K562 (cell line): ENCODE data around the gene NUP188. TPM values are rescaled to one million over a fixed set of nuclear protein-coding genes. Genes with fewer than 3 reads are reported as not detected.
A peak's percentile ranks its signal among the peaks of the same experiment; 100 is the strongest.

Experiments used
- BDP1 ChIP-seq: IDR thresholded peaks from 3 replicates; pipeline ENCODE4 v1.6.1; 2011; ENCODE audit not compliant: insufficient read length, insufficient read depth
- CGGBP1 ChIP-seq: fragments of 250-450 bp; sonication (Bioruptor Pico); IDR thresholded peaks from 2 replicates; pipeline ENCODE4 v1.9.0; 2021; ENCODE audit warnings: mild to moderate bottlenecking
- E2F3 ChIP-seq: fragments of 250-450 bp; sonication (Bioruptor Pico); IDR thresholded peaks from 2 replicates; pipeline ENCODE4 v1.4.0; 2020; ENCODE audit warnings: mild to moderate bottlenecking
- EHMT2 ChIP-seq: fragments of 450-650 bp; IDR thresholded peaks from 2 replicates; pipeline ENCODE4 v1.6.1; 2018; ENCODE audit warnings: antibody characterized with exemption
- HLTF ChIP-seq: fragments of 450-650 bp; IDR thresholded peaks from 2 replicates; pipeline ENCODE4 v1.6.1; 2016
- KLF10 ChIP-seq: fragments of 250-450 bp; sonication (Bioruptor Pico); IDR thresholded peaks from 2 replicates; pipeline ENCODE4 v1.6.1; 2021; ENCODE audit warnings: matching md5 sums
- LCOR ChIP-seq: sonication (generic); formaldehyde crosslinking; IDR thresholded peaks from 2 replicates; pipeline ENCODE4 v1.8.0; 2022; ENCODE audit warnings: mild to moderate bottlenecking, missing genetic modification reagents
- LEF1 ChIP-seq: fragments of 450-650 bp; IDR thresholded peaks from 2 replicates; pipeline ENCODE4 v1.6.1; 2016; ENCODE audit warnings: mild to moderate bottlenecking
- MITF ChIP-seq: IDR thresholded peaks from 2 replicates; pipeline ENCODE4 v1.6.1; 2014; ENCODE audit warnings: antibody characterized with exemption
- NR0B1 ChIP-seq: fragments of 450-650 bp; IDR thresholded peaks from one replicate; pipeline ENCODE4 v1.6.1; 2018; ENCODE audit warnings: mild to moderate bottlenecking, moderate library complexity; ENCODE audit not compliant: partially characterized antibody
- STAG1 ChIP-seq: sonication (generic); formaldehyde crosslinking; IDR thresholded peaks from 2 replicates; pipeline ENCODE4 v1.5.0; 2020; ENCODE audit warnings: missing genetic modification reagents, borderline replicate concordance
- ZBED1 ChIP-seq: IDR thresholded peaks from 2 replicates; pipeline ENCODE4 v1.6.1; 2014
- ZKSCAN8 ChIP-seq: fragments of 200-800 bp; sonication (Bioruptor generic); IDR thresholded peaks from 2 replicates; pipeline ENCODE4 v1.6.1; 2016; ENCODE audit warnings: missing genetic modification characterization, missing compliant biosample characterization
- ZNF239 ChIP-seq: fragments of 250-450 bp; sonication (Bioruptor Pico); IDR thresholded peaks from 2 replicates; pipeline ENCODE4 v1.4.0; 2020; ENCODE audit warnings: mild to moderate bottlenecking
- ZNF384 ChIP-seq: IDR thresholded peaks from 2 replicates; pipeline ENCODE4 v1.6.1; 2012; ENCODE audit warnings: low read depth, low read length, improper control_type of control experiment
- ZNF740 ChIP-seq, 3 experiments: fragments of 200-800 bp in 1 of 3; sonication (Bioruptor generic) in 1 of 3; sonication (generic) in 1 of 3; formaldehyde crosslinking in 1 of 3; IDR thresholded peaks; 2 replicates each; pipeline versions ENCODE4 v1.6.1 to v1.8.0; 2016 to 2022; ENCODE audit warnings: mild to moderate bottlenecking in 2 of 3, missing compliant biosample characterization in 2 of 3, missing genetic modification characterization in 2 of 3, missing genetic modification reagents in 1 of 3
- polyA plus RNA-seq, 8 experiments: library from polyadenylated mRNA; depleted of rRNA in 4 of 8; stranded (reverse) in 5 of 8; unstranded in 3 of 8; fragments of >200 nt; fragmentation: Nextera tagmentation in 2 of 8; fragmentation: Illumina TruSeq in 1 of 8; extraction: Ambion mirVana in 2 of 8; extraction: Trizol in 1 of 8; gene quantifications; 2 replicates each; pipeline versions ENCODE4 v1.2.1 to v1.2.3, GENCODE V29; 2011 to 2014; ENCODE audit warnings: inconsistent platforms in 1 of 8, missing spikeins in 1 of 8
- total RNA-seq, 7 experiments: library from RNA; depleted of rRNA in 6 of 7; stranded (reverse); fragments of >200 nt in 6 of 7; fragmentation: Illumina TruSeq in 2 of 7; extraction: Trizol in 2 of 7; gene quantifications; 2 replicates each; pipeline versions ENCODE4 v1.2.1 to v1.2.3, GENCODE V29; 2011 to 2021; ENCODE audit warnings: low replicate concordance in 1 of 7
- TF ChIP-seq, protein P1 (sequence below): fragments of 450-650 bp; formaldehyde crosslinking; conservative IDR thresholded peaks from 2 replicates; pipeline ENCODE4 v1.4.0; 2022; ENCODE audit warnings: mild to moderate bottlenecking, missing genetic modification characterization
- TF ChIP-seq, protein P2 (sequence below): IDR thresholded peaks from 2 replicates; pipeline ENCODE4 v1.6.1; 2011; ENCODE audit warnings: borderline replicate concordance, low read depth, mild to moderate bottlenecking, moderate library complexity, low read length; ENCODE audit not compliant: insufficient read depth, poor library complexity, severe bottlenecking
- TF ChIP-seq, protein P3 (sequence below), 2 experiments: IDR thresholded peaks; 2 replicates each; pipeline ENCODE4 v1.6.1; 2012; ENCODE audit warnings: improper control_type of control experiment in 2 of 2, low read depth in 2 of 2, low read length in 2 of 2, borderline replicate concordance in 1 of 2

NUP188 gene
- total and polyA plus RNA-seq, 9 of the 15 experiments (the other 6 are each of a cell fraction or from before 2014, with no cell fraction given): 11.7 to 135 (median 70.6) TPM

DNA sequence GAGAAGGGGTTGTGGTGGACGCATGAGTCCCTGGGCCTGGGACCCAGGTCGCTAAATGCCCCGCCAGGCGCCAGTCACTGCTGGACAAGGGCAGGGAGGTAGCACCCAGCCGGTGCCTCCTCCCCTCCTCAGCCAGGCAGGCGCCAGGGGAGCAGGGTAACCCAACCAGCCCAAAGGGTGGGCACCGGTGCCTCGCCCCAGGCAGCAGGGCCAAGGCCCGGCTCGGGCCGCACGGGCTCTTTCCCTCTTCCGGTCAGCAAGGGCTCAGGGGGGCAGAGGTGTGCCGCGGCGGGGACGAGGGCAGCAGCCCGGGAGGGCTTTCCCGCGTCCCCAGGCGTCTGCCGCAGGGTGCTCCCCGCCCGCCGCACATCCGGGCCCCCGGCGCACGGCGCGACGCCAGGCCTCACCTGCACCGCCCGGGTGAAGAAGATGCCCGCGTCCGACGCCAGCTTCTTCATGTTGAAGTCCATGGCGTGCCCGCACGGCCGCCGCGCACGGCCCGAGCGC is 80.2 kb downstream of the NUP188 start (continued):
- TF ChIP-seq, protein P1, sequence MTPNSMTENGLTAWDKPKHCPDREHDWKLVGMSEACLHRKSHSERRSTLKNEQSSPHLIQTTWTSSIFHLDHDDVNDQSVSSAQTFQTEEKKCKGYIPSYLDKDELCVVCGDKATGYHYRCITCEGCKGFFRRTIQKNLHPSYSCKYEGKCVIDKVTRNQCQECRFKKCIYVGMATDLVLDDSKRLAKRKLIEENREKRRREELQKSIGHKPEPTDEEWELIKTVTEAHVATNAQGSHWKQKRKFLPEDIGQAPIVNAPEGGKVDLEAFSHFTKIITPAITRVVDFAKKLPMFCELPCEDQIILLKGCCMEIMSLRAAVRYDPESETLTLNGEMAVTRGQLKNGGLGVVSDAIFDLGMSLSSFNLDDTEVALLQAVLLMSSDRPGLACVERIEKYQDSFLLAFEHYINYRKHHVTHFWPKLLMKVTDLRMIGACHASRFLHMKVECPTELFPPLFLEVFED (CRISPR knock-in tag): no peak
- TF ChIP-seq, protein P2, sequence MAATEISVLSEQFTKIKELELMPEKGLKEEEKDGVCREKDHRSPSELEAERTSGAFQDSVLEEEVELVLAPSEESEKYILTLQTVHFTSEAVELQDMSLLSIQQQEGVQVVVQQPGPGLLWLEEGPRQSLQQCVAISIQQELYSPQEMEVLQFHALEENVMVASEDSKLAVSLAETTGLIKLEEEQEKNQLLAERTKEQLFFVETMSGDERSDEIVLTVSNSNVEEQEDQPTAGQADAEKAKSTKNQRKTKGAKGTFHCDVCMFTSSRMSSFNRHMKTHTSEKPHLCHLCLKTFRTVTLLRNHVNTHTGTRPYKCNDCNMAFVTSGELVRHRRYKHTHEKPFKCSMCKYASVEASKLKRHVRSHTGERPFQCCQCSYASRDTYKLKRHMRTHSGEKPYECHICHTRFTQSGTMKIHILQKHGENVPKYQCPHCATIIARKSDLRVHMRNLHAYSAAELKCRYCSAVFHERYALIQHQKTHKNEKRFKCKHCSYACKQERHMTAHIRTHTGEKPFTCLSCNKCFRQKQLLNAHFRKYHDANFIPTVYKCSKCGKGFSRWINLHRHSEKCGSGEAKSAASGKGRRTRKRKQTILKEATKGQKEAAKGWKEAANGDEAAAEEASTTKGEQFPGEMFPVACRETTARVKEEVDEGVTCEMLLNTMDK: no peak
- TF ChIP-seq MITF (no peak), NR0B1 (no peak), ZNF384 (no peak), KLF10 (CRISPR knock-in tag) (no peak), STAG1 (CRISPR knock-in tag) (no peak), ZKSCAN8 (CRISPR knock-in tag) (no peak), EHMT2 (no peak), LCOR (CRISPR knock-in tag) (no peak), ZNF239 (CRISPR knock-in tag) (no peak), HLTF (no peak), E2F3 (CRISPR knock-in tag) (0 out of 2 replicates have a peak, but pooled peaks have one; percentile 44), LEF1 (no peak; the same call in 1 of the 2 replicates), ZBED1 (no peak), ZNF740 (CRISPR knock-in tag; IDR thresholded peaks at IDR 0.05) (no peak), ZNF740 (tag; IDR thresholded peaks at IDR 0.05) (no peak), BDP1 (no peak), CGGBP1 (CRISPR knock-in tag) (no peak)
- TF ChIP-seq, protein P3, sequence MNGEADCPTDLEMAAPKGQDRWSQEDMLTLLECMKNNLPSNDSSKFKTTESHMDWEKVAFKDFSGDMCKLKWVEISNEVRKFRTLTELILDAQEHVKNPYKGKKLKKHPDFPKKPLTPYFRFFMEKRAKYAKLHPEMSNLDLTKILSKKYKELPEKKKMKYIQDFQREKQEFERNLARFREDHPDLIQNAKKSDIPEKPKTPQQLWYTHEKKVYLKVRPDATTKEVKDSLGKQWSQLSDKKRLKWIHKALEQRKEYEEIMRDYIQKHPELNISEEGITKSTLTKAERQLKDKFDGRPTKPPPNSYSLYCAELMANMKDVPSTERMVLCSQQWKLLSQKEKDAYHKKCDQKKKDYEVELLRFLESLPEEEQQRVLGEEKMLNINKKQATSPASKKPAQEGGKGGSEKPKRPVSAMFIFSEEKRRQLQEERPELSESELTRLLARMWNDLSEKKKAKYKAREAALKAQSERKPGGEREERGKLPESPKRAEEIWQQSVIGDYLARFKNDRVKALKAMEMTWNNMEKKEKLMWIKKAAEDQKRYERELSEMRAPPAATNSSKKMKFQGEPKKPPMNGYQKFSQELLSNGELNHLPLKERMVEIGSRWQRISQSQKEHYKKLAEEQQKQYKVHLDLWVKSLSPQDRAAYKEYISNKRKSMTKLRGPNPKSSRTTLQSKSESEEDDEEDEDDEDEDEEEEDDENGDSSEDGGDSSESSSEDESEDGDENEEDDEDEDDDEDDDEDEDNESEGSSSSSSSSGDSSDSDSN (IDR thresholded peaks at IDR 0.05; ENCODE audit: borderline replicate concordance in 1 of 2, low read depth in 2 of 2, low read length in 2 of 2): 0 out of 4 replicates have a peak, but pooled peaks of 1 of the 2 experiments have one; percentile 6
